ENCODE measurements around the gene UGT2B15.
"Not testable (repeated sequence)": the region's sequence is repeated elsewhere in the genome, so short reads cannot be mapped to it uniquely, and the experiment has no call there.

Gene UGT2B15

GRCh38 chr4:68670479-68670939 lies at the start of gene UGT2B15:
TSS of gene UGT2B15 (minus strand) at chr4:68670652. CDS start at chr4:68670618, 34 bp downstream.
- not testable (repeated sequence) for DNase-seq (ENCODE audit: low read depth)

GRCh38 chr4:68719075-68719473 lies 48.6 kb upstream of the UGT2B15 start:
- DNase-seq (ENCODE audit: low read depth), result no peak

GRCh38 chr4:68718447-68719074 lies 48.1 kb upstream of the UGT2B15 start:
- no peak for DNase-seq (ENCODE audit: low read depth)

GRCh38 chr4:68717999-68718398 lies 47.5 kb upstream of the UGT2B15 start:
- no peak for DNase-seq (ENCODE audit: low read depth)

- DNase-seq (ENCODE audit: low read depth), result no peak
These were observed 43.9 kb upstream of the UGT2B15 start for GRCh38 chr4:68714400-68714799.

GRCh38 chr4:68712207-68712606 lies 41.8 kb upstream of the UGT2B15 start:
- DNase-seq (ENCODE audit: low read depth), result no peak

GRCh38 chr4:68708566-68708965 lies 38.1 kb upstream of the UGT2B15 start:
- DNase-seq (ENCODE audit: low read depth), result no peak

- not testable (repeated sequence) for DNase-seq (ENCODE audit: low read depth)
These were observed 32.7 kb upstream of the UGT2B15 start for GRCh38 chr4:68703168-68703567.

- DNase-seq (ENCODE audit: low read depth), result no peak
These were observed 29.7 kb upstream of the UGT2B15 start for GRCh38 chr4:68700152-68700551.

- no peak for DNase-seq (ENCODE audit: low read depth)
These were observed 23.0 kb upstream of the UGT2B15 start for GRCh38 chr4:68693325-68694075.

- DNase-seq (ENCODE audit: low read depth), result no peak
These were observed 20.7 kb upstream of the UGT2B15 start for GRCh38 chr4:68691186-68691585.

- DNase-seq (ENCODE audit: low read depth), result no peak
These were observed 12.6 kb upstream of the UGT2B15 start for GRCh38 chr4:68683034-68683433.

- DNase-seq (ENCODE audit: low read depth), result not testable (repeated sequence)
These were observed 10.8 kb upstream of the UGT2B15 start for GRCh38 chr4:68681298-68681697.

- no peak for DNase-seq (ENCODE audit: low read depth)
These were observed 2.7 kb upstream of the UGT2B15 start for GRCh38 chr4:68673143-68673542.

- not testable (repeated sequence) for DNase-seq (ENCODE audit: low read depth)
These were observed 765 bp upstream of the UGT2B15 start for GRCh38 chr4:68671217-68671616.

- DNase-seq (ENCODE audit: low read depth), result not testable (repeated sequence)
These were observed 1.8 kb downstream of the UGT2B15 start for GRCh38 chr4:68668537-68669163.

- not testable (repeated sequence) for DNase-seq (ENCODE audit: low read depth)
These were observed 2.9 kb downstream of the UGT2B15 start for GRCh38 chr4:68667551-68667950.

GRCh38 chr4:68664721-68665120 lies 5.7 kb downstream of the UGT2B15 start:
- not testable (repeated sequence) for DNase-seq (ENCODE audit: low read depth)

- not testable (repeated sequence) for DNase-seq (ENCODE audit: low read depth)
These were observed 7.4 kb downstream of the UGT2B15 start for GRCh38 chr4:68662836-68663574.

- DNase-seq (ENCODE audit: low read depth), result no peak
These were observed 11.8 kb downstream of the UGT2B15 start for GRCh38 chr4:68658672-68659071.

- DNase-seq (ENCODE audit: low read depth), result not testable (repeated sequence)
These were observed 13.3 kb downstream of the UGT2B15 start for GRCh38 chr4:68657022-68657594.

- DNase-seq (ENCODE audit: low read depth), result not testable (repeated sequence)
These were observed 13.9 kb downstream of the UGT2B15 start for GRCh38 chr4:68656445-68656973.
